WTC11 (cell line): ENCODE data around the gene RAB40B. TPM values are rescaled to one million over a fixed set of nuclear protein-coding genes. Genes with fewer than 3 reads are reported as not detected.
A peak's percentile ranks its signal among the peaks of the same experiment; 100 is the strongest.

Experiments
- ARID4B ChIP-seq: sonication (generic); formaldehyde crosslinking; IDR thresholded peaks from 2 replicates; pipeline ENCODE4 v1.8.0; 2023; ENCODE audit warnings: missing genetic modification reagents, mild to moderate bottlenecking, borderline replicate concordance
- ATF1 ChIP-seq: sonication (generic); formaldehyde crosslinking; IDR thresholded peaks from 2 replicates; pipeline ENCODE4 v1.8.1; 2023; ENCODE audit warnings: mild to moderate bottlenecking, moderate library complexity, missing genetic modification reagents
- ATF3 ChIP-seq: sonication (generic); formaldehyde crosslinking; conservative IDR thresholded peaks from 2 replicates; pipeline ENCODE4 v1.8.1; 2022; ENCODE audit warnings: mild to moderate bottlenecking, missing genetic modification reagents
- CREB1 ChIP-seq: sonication (generic); formaldehyde crosslinking; IDR thresholded peaks from 2 replicates; pipeline ENCODE4 v1.8.0; 2023; ENCODE audit warnings: mild to moderate bottlenecking, missing genetic modification reagents
- ETV6 ChIP-seq: sonication (generic); formaldehyde crosslinking; IDR thresholded peaks from 2 replicates; pipeline ENCODE4 v1.8.1; 2022; ENCODE audit warnings: mild to moderate bottlenecking, missing genetic modification reagents
- GTF2I ChIP-seq: fragments of 250-450 bp; sonication (Bioruptor Pico); conservative IDR thresholded peaks from 2 replicates; pipeline ENCODE4 v1.4.0; 2021; ENCODE audit warnings: mild to moderate bottlenecking
- JUN ChIP-seq: sonication (generic); formaldehyde crosslinking; IDR thresholded peaks from 2 replicates; pipeline ENCODE4 v1.8.0; 2023; ENCODE audit warnings: mild to moderate bottlenecking, missing genetic modification reagents
- MXD4 ChIP-seq: fragments of 250-450 bp; sonication (Bioruptor Pico); IDR thresholded peaks from 2 replicates; pipeline ENCODE4 v1.8.0; 2021; ENCODE audit warnings: mild to moderate bottlenecking, moderate library complexity, borderline replicate concordance
- NFATC4 ChIP-seq: fragments of 250-450 bp; sonication (Bioruptor Pico); IDR thresholded peaks from 2 replicates; pipeline ENCODE4 v1.9.0; 2021; ENCODE audit warnings: mild to moderate bottlenecking
- NR1H2 ChIP-seq: sonication (generic); formaldehyde crosslinking; IDR thresholded peaks from 2 replicates; pipeline ENCODE4 v1.9.0; 2021; ENCODE audit warnings: mild to moderate bottlenecking, moderate library complexity, missing genetic modification reagents
- NR3C1 ChIP-seq: sonication (generic); formaldehyde crosslinking; conservative IDR thresholded peaks from 2 replicates; pipeline ENCODE4 v1.8.1; 2023; ENCODE audit warnings: low read depth, mild to moderate bottlenecking, missing genetic modification reagents
- OVOL2 ChIP-seq: fragments of 250-450 bp; sonication (Bioruptor Pico); IDR thresholded peaks from 2 replicates; pipeline ENCODE4 v1.9.0; 2021; ENCODE audit warnings: mild to moderate bottlenecking, borderline replicate concordance
- PRRX2 ChIP-seq: fragments of 250-450 bp; sonication (Bioruptor Pico); IDR thresholded peaks from 2 replicates; pipeline ENCODE4 v1.8.0; 2021; ENCODE audit warnings: mild to moderate bottlenecking
- SMAD3 ChIP-seq: sonication (generic); formaldehyde crosslinking; IDR thresholded peaks from 2 replicates; pipeline ENCODE4 v1.8.0; 2022; ENCODE audit warnings: missing genetic modification reagents, mild to moderate bottlenecking, borderline replicate concordance
- SP1 ChIP-seq: sonication (generic); formaldehyde crosslinking; conservative IDR thresholded peaks from 2 replicates; pipeline ENCODE4 v1.8.1; 2022; ENCODE audit warnings: missing genetic modification reagents
- TP53 ChIP-seq: sonication (generic); formaldehyde crosslinking; IDR thresholded peaks from 2 replicates; pipeline ENCODE4 v1.8.1; 2023; ENCODE audit warnings: mild to moderate bottlenecking, missing genetic modification reagents
- ZNF121 ChIP-seq: sonication (generic); formaldehyde crosslinking; IDR thresholded peaks from 2 replicates; pipeline ENCODE4 v1.8.0; 2023; ENCODE audit warnings: missing genetic modification reagents
- ZNF317 ChIP-seq: sonication (generic); formaldehyde crosslinking; IDR thresholded peaks from 2 replicates; pipeline ENCODE4 v1.8.1; 2023; ENCODE audit warnings: low read depth, mild to moderate bottlenecking, moderate library complexity, missing genetic modification reagents, borderline replicate concordance
- ZNF423 ChIP-seq: fragments of 250-450 bp; sonication (Bioruptor Pico); IDR thresholded peaks from 2 replicates; pipeline ENCODE4 v2.1.2; 2022; ENCODE audit warnings: mild to moderate bottlenecking, moderate library complexity
- ZNF532 ChIP-seq: fragments of 250-450 bp; sonication (Bioruptor Pico); IDR thresholded peaks from 2 replicates; pipeline ENCODE4 v1.9.0; 2021; ENCODE audit warnings: mild to moderate bottlenecking, borderline replicate concordance
- ZNF671 ChIP-seq: fragments of 250-450 bp; sonication (Bioruptor Pico); IDR thresholded peaks from 2 replicates; pipeline ENCODE4 v1.8.0; 2021; ENCODE audit warnings: mild to moderate bottlenecking
- ZSCAN18 ChIP-seq: fragments of 250-450 bp; sonication (Bioruptor Pico); IDR thresholded peaks from 2 replicates; pipeline ENCODE4 v2.1.2; 2022; ENCODE audit warnings: mild to moderate bottlenecking, moderate library complexity
- total RNA-seq: library from RNA; stranded (reverse); gene quantifications from 3 replicates; pipeline ENCODE4 v1.2.3, GENCODE V29; 2021
- TF ChIP-seq, protein P1 (sequence below): sonication (generic); formaldehyde crosslinking; IDR thresholded peaks from 2 replicates; pipeline ENCODE4 v1.8.1; 2022; ENCODE audit warnings: mild to moderate bottlenecking, missing genetic modification reagents, moderate library complexity, borderline replicate concordance
- TF ChIP-seq, protein P2 (sequence below): fragments of 250-450 bp; sonication (Bioruptor Pico); conservative IDR thresholded peaks from 2 replicates; pipeline ENCODE4 v1.9.0; 2021; ENCODE audit warnings: mild to moderate bottlenecking
- TF ChIP-seq, protein P3 (sequence below): sonication (generic); formaldehyde crosslinking; IDR thresholded peaks from 2 replicates; pipeline ENCODE4 v1.8.0; 2022; ENCODE audit warnings: mild to moderate bottlenecking, missing genetic modification reagents

RAB40B gene
- total RNA-seq, 1 experiment from 2014 or later = 3.1 TPM

- TF ChIP-seq, protein P1, sequence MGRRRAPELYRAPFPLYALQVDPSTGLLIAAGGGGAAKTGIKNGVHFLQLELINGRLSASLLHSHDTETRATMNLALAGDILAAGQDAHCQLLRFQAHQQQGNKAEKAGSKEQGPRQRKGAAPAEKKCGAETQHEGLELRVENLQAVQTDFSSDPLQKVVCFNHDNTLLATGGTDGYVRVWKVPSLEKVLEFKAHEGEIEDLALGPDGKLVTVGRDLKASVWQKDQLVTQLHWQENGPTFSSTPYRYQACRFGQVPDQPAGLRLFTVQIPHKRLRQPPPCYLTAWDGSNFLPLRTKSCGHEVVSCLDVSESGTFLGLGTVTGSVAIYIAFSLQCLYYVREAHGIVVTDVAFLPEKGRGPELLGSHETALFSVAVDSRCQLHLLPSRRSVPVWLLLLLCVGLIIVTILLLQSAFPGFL (CRISPR knock-in tag) = no peak
- TF ChIP-seq ZNF532 (CRISPR knock-in tag) (no peak), ZNF423 (CRISPR knock-in tag) (no peak), GTF2I (CRISPR knock-in tag) (no peak), SP1 (peak; percentile 51; the same call in 1 of the 2 replicates), JUN (CRISPR knock-in tag) (no peak), CREB1 (no peak), NR1H2 (CRISPR knock-in tag) (no peak), NFATC4 (CRISPR knock-in tag) (no peak), PRRX2 (CRISPR knock-in tag) (no peak), ZNF121 (CRISPR knock-in tag) (no peak), ZNF671 (CRISPR knock-in tag) (no peak), ZSCAN18 (no peak), OVOL2 (CRISPR knock-in tag) (no peak), SMAD3 (CRISPR knock-in tag) (no peak), NR3C1 (CRISPR knock-in tag) (no peak), TP53 (CRISPR knock-in tag) (no peak), ATF1 (CRISPR knock-in tag) (no peak), ETV6 (no peak), ZNF317 (no peak), MXD4 (CRISPR knock-in tag) (no peak), ARID4B (CRISPR knock-in tag) (peak; percentile 23; the same call in 1 of the 2 replicates), ATF3 (CRISPR knock-in tag) (no peak)
- TF ChIP-seq, protein P2, sequence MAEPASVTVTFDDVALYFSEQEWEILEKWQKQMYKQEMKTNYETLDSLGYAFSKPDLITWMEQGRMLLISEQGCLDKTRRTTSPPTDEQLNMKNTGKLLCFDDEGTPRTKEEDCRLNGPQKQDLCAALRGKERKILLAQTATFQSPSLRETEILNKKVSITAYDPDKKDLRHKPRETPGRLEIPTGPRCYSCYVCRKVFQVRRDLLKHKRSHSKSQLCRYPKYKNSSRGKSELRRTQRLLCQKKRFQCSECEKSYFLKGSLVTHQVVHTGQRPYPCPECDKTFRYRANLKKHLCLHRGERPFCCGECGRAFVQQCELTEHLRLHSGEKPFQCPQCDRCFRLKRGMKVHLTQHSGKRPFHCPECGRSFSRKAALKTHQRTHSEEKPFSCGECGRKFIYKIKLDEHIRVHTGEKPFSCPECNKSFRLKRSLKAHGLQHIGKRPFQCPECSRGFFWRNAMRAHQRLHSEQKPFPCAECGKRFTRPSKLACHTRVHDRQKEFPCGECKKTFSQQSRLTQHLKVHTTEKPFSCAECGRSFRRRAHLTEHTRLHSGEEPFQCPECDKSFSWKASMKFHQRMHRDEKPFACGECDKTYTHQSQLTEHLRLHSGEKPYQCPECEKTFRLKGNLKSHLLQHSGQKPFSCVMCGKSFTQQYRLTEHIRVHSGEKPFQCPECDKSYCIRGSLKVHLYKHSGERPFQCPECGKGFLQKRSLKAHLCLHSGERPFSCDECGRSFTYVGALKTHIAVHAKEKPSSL = no peak
- TF ChIP-seq, protein P3, sequence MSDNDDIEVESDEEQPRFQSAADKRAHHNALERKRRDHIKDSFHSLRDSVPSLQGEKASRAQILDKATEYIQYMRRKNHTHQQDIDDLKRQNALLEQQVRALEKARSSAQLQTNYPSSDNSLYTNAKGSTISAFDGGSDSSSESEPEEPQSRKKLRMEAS = peak; percentile 56; the same call in 1 of the 2 replicates
Measured at GRCh38 chr17:82716203-82717010, 17.9 kb upstream of the RAB40B start, which contains the start of gene FN3KRP (continued).
